HG03175 (cell line): ENCODE measurements around the gene RAPGEF3.

Experiments
- ATAC-seq: cut with Tn5 transposase; IDR thresholded peaks from one replicate; pipeline ENCODE4 v1.9.1; 2021; ENCODE audit warnings: mild to moderate bottlenecking, moderate library complexity; ENCODE audit not compliant: unreplicated experiment

Gene RAPGEF3

DNA sequence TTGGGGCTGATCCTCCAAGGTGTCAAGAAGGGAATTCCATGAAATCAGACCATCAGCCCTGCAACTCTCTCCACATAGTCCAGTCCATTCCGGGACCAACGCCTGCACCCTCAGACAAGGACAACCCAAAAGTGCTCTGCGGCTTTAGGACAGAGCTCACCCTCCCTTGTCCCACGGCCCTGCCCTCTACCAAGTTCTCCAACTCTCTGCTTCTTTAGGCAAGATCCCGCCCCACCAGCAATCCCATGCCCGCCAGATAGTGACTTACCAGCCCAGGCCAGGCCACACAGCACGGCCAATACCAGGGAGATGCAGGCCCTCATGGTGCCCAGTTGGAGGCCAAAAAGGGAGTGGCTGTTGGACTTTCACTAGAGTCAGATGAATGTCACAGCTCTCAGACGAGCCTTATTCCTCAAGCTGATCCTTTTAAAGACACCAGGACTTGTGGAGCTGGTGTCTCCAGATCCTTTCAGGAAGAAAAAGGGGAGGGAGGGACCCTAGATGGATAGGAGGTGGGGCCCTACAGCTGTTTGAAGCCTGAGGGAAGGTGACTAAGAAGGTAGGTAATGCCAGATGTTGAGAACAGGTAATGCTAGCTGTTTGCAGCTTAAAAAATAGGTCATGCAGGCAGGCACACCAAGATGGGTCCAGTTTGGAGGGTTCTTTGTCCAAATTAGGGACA lies 33.4 kb downstream of the RAPGEF3 start, which contains the start of gene ENDOU:
ENDOU (minus strand) TSS at position 400 of the 682 bp plus-strand sequence; CDS start at position 323, 77 bp downstream.
- no peak for ATAC-seq

DNA sequence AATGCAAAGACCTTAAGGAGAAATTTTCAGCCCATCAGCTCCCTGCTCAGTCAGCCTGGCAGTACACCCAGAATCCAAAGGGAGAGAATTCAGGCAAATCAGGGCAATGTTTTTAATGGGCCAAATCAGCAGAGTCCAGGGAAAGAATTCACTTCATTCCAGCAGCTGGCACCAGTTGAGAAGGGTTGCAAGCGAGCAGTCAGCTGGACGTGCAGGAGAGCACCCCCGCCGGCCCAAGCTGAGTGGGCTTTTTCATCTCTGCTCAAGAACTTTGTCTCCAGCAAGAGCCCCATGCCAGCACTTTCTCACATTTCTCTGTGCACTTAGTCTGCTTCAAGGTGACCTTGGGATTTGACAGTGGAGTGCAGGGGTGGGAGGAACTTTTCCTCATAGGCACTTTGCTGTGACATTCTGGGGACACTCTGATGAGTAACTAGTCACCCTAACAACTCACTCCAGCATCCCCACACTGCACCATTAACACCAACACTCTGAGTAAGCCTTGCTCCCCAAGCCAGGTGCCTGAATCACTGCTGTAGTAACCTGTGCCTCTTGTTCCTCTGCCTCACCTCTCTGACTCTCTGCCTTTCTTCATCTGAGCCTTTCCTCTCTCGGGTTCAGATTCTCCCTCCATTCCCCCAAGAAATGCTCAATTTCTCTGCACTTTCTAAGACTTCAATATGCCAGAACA lies 35.6 kb downstream of the RAPGEF3 start:
- ATAC-seq: no peak

DNA sequence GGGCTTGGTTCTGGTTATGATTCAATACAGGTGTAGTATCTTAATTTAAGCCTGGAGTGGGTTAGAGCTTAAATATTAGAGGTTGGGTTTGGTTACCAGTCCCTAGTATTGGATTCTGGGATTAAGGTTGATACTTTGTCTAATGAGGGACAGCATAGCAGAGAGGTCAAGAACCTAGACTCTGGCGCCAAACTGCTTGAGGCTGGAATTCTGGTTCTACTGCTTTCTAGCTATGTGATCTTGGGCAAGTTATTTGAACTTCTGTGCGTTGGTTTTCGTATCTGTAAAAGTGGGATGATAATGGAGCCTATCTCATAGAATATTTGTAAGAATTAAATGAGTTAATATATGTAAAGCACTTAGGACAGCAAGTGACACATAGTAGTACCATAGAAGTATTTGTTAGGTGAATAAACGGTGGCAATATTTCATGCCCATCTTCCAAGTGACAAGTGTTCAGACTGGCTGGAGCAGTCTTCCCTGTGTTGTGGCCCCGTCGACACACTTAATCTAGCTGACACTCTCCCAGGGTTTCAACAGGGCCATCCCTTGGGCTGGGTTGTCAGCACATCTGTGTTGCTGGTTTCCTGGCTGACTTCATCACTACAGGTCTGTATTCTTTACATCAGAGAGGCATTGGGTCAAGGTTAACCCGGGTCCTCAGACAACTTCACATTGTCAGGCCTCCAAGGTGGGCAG lies 36.4 kb downstream of the RAPGEF3 start:
- no peak for ATAC-seq

DNA sequence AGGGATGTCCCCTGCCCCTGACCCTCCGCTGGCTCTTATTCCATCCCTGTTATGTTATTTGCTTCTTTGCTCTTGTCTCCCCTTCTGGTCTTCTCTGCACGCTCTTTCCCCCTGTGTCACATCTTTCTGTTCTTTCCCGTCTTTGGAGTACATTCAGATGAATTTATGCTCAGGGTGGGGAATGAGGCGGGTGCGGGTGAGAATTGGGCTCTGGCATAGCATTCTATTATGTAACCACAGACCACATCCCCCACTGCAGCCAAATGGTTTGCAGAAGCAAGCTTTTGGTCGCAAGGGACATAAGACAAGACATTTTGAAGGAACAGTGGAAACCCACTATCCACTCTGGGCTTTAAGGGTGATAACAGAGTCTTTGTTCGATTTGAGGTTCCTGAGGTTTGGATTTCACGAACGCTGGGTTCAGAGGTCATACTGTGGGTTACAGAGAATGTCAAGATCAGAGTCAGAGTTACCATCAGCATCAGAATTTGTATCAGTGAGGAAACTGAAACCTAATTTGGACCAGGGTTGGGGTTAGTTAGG lies 37.2 kb downstream of the RAPGEF3 start:
- ATAC-seq: no peak

DNA sequence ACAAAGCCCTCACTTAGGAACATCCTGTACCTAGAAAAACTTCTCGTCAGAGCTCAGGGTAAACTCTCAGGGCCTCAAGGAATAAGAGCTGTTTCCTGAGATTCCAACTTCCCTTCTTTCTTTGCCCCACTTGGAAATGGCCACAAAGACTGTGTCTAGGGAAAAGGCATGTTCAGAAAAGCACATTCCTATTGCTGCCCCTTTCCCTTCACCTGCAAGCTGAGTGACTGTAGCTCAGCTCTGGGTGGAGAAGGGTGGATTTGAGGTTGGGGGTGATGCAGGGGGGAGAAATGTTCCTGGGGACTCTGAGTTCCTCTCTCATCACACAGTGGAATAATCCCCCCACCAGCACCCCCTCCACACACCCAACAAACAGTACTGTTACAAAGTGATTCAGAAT lies 40.1 kb downstream of the RAPGEF3 start:
- ATAC-seq: no peak

DNA sequence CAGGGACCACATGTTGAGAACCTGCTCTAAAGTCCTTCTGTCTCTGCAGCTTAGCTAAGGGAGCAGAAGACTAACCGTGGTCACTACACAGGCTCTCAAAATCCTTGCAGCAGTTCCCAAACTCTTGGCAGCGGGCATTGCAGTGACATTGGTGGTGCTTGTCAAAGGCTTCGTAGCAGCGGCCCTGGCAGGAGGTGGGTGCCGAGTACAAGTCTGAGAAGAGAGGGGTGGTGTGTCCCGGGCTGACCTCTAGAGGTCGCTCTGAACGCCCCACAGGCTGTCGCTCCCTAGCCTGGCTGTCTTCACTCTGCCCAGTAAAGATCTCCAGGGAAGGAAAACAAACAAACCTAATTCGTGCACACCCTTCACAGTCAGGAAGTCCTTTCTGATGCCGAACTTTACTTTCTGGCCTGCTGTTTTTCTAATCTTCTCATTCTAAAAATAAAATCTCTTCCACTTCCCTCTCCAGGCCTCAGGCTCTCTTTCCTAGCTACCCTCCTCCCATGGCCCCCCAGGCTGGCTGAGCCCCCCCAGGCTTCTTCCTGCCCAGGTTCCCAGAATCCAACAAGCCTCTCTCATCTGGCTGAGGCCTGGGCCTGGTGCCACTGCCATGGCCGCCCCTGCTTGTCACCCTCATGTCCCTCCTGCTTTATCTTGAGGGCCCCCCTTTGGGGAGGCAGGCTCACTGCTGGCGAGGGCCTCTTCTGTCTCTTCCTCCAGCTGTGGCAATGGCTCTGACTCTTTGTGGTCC lies 41.1 kb downstream of the RAPGEF3 start:
- no peak for ATAC-seq

DNA sequence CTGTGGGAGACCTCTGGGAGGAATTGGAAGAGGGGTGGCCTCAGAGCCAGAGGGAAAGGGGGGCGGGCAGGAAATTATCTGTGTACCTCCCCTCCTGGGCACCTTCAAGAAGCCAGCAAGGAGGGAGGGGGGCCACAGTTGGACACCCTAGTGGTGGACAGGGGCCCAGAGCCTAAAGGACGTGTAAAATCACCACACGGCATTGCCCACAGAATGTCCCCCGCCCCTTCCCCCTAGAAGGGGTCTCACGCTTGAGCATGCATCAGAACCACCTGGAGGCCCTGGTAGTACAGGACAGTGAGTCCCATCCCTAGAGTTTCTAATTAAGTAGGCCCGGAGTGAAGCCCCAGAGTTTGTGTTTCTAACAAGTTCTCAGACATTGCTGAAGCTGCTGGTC lies 41.6 kb downstream of the RAPGEF3 start:
- no peak for ATAC-seq

DNA sequence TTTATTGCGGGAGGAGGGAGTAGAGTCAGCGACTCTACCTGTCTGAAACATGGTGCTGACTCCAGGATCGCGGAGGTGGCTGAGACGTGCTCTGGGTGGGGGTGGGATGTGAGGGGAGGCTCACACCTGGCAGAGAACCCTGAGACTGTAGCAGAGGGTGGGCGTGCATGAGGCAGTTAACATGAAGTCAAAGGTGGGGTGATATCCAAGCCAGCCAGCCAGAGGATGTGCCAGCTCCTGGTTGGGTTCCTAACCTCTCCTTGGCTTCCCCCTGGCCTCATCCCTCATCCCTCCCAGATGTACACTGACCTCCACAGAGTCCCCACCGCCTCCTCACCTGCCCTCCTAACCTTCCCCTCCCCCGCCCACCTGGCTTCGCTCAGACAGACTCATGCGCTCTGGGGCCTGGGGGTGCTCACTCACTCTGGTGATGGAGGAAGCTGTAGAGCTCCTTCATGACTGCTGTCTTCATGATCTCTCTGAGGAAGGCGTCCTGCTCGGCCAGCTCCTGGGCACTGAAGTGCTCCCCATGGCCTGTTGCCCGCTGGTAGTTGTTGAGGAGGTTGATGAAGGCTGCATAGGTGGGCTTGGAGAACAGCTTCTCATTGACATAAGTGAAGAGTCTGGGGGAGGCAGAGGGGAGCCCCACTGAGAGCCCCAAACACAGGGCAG lies 42.7 kb downstream of the RAPGEF3 start:
- ATAC-seq: no peak

DNA sequence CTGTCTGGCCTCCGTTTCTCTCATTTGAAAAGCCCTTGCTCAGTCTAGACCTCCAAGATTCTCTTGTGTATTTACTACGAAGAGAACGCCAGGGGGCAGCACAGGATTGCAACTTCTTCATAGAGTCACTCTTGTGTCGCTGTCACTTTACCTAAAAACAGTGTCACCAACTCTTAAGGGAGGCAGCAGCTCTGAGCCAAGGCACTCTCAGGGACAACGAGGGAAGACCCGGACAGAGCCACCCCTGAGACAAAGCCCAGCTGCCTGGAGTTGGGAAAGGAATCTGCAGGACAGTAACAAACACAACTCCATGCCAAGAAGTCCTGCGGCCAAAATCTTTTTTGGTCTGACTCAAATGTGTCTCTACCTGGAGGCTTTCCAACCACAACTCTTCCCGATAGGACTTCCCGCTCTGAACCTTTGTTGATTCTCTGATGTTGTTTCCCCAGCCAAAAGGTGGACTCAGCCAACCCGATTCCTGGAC lies 43.2 kb downstream of the RAPGEF3 start:
- peak; percentile 87 for ATAC-seq

DNA sequence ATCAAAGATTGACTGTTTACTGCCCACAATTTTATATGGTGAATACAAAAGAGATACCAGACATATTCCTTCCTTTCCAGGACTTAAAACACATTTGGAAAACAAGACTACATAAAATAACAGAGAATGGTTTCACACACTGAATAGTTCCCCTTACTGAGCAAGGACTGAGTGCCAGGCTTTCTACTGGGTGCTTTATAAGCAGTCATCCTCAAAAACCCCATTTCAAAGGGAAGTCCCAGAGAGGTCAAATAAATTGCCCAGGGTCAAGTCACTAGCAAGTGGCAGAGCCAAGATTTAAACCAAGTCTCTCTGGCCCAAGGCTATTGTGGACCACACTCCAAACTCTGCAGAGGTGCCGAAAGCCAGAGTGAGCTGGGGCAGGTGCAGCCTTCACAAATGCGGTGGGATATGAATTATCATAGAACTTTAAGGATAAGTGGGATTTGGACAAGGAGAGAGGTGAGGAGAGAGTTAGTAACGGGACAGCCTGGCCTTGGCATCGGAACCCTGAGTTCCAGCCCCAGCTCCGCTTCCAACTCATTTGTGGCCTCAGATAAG lies 43.8 kb downstream of the RAPGEF3 start:
- no peak for ATAC-seq

DNA sequence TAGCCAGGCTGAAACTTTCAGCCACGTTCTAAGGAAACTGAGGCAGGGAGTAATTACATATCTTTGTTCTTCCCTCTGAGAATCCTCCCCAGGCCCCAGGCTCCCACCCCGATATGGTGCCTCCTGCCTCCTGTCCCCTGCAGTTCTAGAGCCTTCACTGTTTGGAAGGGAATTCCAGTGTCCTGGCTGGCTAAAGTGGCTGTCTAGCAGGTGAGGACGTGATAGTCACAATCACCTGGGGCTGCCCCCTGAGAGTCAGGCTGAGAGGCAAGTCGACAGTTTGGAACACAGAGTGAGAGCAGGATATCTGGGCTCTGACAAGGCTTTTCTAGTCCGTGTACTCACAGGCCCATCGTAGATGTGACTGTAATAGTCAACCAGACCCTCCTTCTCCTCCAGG lies 46.5 kb downstream of the RAPGEF3 start:
- no peak for ATAC-seq

DNA sequence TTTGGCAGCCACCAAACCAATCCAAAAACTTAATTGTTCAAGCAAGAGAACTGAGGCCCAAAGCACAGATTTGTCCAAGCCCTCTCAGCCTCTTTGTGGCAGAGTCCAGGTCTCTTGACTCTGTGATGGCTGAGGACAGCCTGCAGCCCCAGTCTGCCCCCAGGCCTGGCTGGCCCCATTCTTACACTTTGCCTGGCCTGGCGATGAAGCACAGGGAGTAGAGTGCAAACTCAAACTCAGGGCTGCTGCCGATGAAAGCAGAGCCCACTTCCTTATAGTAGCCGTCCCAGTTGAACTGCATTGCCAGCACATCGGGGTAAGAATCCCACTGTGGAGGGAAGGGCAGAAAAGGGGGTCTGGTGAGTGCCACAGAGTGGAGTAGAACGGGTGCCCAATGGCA lies 47.2 kb downstream of the RAPGEF3 start:
- ATAC-seq: no peak

DNA sequence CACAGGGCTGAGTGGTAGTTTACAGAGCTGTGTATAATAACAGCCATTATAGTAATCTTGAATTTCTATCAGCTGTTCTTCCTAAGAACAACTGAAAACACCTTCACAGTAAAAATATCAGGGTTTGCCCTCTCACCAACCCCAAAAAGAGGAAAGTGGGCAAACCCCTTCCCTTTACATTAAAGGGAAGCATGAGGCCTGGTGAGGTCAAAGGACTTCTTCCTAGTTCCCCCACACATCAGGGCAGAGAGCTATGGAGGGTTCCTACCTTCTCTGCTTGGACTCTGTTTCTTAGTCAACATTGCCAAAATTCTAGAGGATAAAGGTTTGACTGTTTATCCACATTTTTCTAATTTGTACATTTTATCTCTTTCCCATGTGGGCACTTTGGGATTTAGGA lies 48.4 kb downstream of the RAPGEF3 start:
- ATAC-seq: no peak

DNA sequence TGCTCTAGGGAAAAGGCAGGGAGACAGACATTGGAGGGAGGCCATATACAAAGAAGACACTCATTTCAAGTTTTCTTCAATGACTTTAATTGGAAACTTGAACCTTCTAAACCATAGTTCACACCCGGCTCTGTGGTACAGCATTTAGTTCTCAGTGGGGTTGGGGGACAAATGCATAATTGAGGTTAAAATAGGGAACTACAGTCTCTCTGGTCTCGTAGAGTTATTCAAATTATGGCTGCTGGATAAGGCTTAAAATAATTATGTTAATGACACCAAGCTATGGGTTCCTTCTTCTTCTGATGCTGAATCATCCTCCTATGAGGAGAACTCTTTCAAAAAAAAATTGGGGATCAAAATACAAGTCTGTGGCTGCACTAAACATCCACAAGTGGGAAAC lies 49.0 kb downstream of the RAPGEF3 start:
- ATAC-seq: no peak

DNA sequence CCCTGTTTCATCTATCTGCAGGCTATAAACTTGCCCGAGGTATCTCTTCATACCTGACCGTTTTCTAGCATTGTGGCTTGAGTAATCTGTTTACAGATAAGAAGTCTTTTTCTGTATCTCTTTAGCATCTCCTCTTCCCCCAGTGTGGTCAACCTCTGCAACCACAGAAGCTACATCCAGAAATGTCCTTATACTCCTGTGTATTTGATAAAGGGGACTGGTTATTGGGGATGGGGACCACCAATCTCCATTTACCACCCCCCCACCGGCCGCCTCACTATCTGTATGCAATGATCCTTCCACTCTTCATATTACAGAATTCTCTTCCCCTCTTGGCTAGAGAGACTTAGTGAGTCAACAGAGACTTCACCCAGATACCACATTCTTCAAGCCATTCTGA lies 49.4 kb downstream of the RAPGEF3 start:
- no peak for ATAC-seq

DNA sequence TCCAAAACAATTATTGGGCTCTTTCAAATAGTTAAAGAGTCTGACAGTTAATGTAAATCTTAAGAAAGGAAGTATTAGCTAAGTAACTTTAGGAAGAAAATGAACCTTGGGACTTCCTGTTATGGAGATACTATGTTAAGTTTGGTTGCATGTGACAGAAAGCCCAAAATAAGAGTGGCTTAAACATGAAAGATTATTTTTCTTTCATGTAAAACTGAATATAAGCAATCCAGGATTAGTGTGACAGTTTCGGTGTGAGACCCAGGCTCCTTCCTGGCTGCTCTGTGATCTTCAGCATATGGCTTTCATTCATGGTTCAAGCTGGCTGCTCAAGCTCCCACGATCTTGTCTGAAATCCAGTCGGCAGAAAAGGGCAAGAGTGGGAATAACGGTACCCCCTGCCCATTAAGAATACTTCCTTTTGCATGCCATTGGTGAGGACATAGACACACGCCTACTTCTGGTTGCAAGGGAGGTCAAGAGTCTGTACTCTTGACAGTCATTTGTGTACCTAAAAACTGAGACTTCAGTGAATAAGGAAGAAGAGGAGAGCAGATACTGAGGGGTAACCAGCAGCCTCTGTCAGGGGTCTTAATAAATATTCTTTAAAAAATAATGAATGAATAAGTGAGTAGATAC lies 50.7 kb downstream of the RAPGEF3 start:
- ATAC-seq: no peak

DNA sequence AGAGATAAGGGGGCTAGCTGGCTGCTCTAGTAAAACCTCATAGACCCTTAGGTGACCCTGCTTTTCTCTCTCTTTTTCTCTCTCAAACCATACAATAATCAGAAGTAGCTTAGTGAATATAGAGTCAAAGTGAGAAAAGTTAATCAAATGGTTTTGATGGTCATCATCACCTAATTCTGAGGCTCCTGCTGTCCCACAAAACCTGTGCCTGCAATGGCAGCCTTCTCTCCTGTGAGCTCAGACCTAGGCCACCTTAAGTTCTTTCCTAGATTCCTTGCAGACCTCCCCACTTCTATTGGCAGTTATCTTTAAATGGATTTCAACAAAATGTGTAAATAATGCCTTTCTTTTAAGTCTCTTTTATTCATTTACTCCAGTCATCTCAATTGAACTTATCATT lies 51.3 kb downstream of the RAPGEF3 start:
- no peak for ATAC-seq

DNA sequence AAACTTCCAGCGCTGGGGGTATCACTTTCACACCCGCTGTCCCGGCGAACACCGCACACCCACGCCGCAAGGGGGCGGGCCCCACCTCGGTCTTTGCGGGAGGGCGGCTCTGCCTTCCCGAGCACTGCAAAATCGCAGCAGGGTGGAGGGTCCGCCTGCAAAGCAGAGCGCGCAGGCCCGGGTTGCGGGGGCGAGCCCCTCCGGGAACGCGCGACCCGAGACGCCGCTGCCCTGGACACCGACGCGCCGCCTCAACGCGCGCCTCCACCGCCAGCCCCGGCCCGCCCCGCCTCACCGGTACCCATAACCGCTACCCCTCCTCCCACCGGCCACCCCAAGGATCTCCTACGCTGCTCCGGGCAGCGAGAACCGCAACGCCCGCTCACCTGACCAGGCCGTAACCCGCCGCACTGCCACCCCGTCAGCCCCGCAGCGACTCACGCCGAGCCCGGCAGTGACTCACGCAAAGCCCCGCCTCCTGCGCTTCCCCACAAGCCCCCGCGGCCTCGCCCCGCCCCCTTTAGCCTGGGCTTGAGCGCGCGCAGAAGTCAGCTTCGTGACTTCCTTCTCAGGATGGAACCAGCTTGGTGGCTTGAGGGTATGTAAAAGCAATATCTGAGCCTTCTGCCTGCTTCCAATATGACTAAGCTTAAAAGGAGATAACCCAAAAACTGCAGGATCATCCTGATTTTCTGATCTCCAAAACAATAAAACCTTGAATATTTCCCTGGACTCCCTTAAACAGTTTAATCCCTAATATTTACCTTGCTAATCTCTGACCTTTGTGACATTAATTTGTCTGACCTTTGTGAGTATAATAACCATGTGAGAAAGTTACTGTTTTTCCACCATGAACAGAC lies 52.9 kb downstream of the RAPGEF3 start, which contains the start of gene RPAP3:
RPAP3 (minus strand) TSS at position 465 of the 860 bp plus-strand sequence. CDS start 3,190 bp downstream, outside the sequence.
- ATAC-seq: peak; percentile 81

DNA sequence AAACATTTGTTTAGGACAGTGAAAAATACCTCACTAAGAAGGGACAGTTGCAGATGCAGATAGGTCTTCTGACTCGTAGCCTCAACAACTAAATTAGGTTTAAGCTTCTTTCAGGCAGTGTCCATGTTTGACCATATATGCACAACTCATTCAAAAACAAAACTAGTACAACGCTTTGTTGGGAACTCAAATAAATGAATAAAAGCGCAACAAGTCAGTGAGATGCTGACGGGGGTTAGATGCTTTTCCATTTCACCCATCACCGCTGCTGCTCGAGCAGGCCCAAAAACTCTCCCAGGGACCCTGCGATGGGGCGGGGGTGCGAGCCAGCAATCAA lies 53.5 kb downstream of the RAPGEF3 start:
- no peak for ATAC-seq
